ENCODE results near the gene PNMA8C. TPM values are rescaled to one million over a fixed set of nuclear protein-coding genes. Genes with fewer than 3 reads are reported as not detected.
A peak's percentile ranks its signal among the peaks of the same experiment; 100 is the strongest.

Gene PNMA8C
- total and polyA plus RNA-seq, 2 experiments from 2014 or later, result 0.44 to 2.3 TPM

DNA sequence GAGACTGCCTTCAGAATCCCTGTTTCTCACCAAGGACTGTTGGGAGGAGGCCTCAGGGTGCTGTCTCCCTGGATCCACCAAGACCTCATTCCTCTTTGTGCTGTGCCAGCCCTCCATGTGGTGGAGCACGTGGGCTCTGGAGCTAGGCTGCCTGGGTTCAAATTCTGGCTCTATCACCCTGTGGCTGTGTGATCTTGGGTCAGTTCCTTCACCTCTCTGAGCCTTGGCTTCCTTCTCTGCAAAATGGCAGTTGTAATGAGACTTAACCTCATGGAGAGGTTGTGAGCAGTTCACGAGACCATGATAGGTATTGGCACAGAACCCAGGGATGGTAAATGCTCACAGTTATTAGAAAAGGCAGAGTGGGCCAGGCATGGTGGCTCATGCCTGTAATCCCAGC, 6.4 kb downstream of the PNMA8C start:
- no peak for ATAC-seq
- no peak overlapping the region for H3K27ac Mint-ChIP-seq
- no peaks in the 10 kb centered on the region for H3F3A ChIP-seq (replicated peaks; ENCODE audit: low read depth)

DNA sequence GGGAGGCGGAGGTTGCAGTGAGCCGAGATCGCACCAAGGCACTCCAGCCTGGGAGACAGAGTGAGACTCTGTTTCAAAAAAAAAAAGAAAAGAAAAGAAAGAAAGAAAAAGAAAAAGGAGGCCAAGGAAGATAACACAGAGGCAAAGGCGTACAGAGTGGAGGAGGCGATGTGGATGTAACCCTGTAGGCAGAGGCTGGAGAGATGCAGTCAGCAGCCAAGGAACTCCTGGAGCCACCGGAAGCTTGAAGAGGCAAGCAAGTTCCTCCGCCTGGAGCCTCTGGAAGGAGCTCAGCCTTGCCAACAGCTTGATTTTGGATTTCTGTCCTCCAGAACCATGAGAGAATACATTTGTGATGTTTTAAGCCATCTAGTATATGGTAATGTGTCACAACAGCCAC, 8.7 kb downstream of the PNMA8C start:
- H3K4me2 ChIP-seq, result no peak overlapping the region
- H3K79me2 ChIP-seq (replicated peaks; ENCODE audit: insufficient read depth), result no peaks in the 10 kb centered on the region
- H3K36me3 ChIP-seq (ENCODE audit: insufficient read depth), result no peaks in the 10 kb centered on the region
- H3F3A ChIP-seq (replicated peaks; ENCODE audit: low read depth), result peaks cover 17% of the 10 kb centered on the region
- no peak overlapping the region for H3K27ac ChIP-seq (ENCODE audit: low read depth)
- H2AFZ ChIP-seq, result peak overlapping the region; percentile 10; the same call in 1 of the 2 replicates
- Mint-ChIP-seq H3K4me1 (peaks cover 15% of the 10 kb centered on the region), H3K4me3 (no peak overlapping the region), H3K27me3 (ENCODE audit: insufficient read depth, low read depth, poor library complexity) (peaks cover 19% of the 10 kb centered on the region), H3K9me3 (no peaks in the 10 kb centered on the region), H3K36me3 (ENCODE audit: low read depth) (0 out of 3 replicates have a peak, but pooled peaks cover 3% of the 10 kb centered on the region), H3K27ac (no peak overlapping the region)
- DNase-seq (ENCODE audit: low spot score), result no peak
- peaks cover 16% of the 10 kb centered on the region for H3K4me1 ChIP-seq (ENCODE audit: insufficient read depth)
- H3K27me3 ChIP-seq (ENCODE audit: insufficient read depth), result peaks cover 4% of the 10 kb centered on the region; the same call in 1 of the 2 replicates
- no peaks in the 10 kb centered on the region for H3K9me2 ChIP-seq (ENCODE audit: insufficient read depth)
- no peaks in the 10 kb centered on the region for H4K20me1 ChIP-seq (replicated peaks; ENCODE audit: insufficient read depth)
- no peak overlapping the region for H3K4me3 ChIP-seq
- no peak for ATAC-seq
- TF ChIP-seq STAT1 (IDR thresholded peaks at IDR 0.05; ENCODE audit: unreplicated experiment) (no peak), ZNF331 (CRISPR knock-in tag; IDR thresholded peaks at IDR 0.05; ENCODE audit: low read depth) (no peak), POLR2AphosphoS5 (IDR thresholded peaks at IDR 0.05; ENCODE audit: low read depth) (no peak)
- TF ChIP-seq, protein P1, sequence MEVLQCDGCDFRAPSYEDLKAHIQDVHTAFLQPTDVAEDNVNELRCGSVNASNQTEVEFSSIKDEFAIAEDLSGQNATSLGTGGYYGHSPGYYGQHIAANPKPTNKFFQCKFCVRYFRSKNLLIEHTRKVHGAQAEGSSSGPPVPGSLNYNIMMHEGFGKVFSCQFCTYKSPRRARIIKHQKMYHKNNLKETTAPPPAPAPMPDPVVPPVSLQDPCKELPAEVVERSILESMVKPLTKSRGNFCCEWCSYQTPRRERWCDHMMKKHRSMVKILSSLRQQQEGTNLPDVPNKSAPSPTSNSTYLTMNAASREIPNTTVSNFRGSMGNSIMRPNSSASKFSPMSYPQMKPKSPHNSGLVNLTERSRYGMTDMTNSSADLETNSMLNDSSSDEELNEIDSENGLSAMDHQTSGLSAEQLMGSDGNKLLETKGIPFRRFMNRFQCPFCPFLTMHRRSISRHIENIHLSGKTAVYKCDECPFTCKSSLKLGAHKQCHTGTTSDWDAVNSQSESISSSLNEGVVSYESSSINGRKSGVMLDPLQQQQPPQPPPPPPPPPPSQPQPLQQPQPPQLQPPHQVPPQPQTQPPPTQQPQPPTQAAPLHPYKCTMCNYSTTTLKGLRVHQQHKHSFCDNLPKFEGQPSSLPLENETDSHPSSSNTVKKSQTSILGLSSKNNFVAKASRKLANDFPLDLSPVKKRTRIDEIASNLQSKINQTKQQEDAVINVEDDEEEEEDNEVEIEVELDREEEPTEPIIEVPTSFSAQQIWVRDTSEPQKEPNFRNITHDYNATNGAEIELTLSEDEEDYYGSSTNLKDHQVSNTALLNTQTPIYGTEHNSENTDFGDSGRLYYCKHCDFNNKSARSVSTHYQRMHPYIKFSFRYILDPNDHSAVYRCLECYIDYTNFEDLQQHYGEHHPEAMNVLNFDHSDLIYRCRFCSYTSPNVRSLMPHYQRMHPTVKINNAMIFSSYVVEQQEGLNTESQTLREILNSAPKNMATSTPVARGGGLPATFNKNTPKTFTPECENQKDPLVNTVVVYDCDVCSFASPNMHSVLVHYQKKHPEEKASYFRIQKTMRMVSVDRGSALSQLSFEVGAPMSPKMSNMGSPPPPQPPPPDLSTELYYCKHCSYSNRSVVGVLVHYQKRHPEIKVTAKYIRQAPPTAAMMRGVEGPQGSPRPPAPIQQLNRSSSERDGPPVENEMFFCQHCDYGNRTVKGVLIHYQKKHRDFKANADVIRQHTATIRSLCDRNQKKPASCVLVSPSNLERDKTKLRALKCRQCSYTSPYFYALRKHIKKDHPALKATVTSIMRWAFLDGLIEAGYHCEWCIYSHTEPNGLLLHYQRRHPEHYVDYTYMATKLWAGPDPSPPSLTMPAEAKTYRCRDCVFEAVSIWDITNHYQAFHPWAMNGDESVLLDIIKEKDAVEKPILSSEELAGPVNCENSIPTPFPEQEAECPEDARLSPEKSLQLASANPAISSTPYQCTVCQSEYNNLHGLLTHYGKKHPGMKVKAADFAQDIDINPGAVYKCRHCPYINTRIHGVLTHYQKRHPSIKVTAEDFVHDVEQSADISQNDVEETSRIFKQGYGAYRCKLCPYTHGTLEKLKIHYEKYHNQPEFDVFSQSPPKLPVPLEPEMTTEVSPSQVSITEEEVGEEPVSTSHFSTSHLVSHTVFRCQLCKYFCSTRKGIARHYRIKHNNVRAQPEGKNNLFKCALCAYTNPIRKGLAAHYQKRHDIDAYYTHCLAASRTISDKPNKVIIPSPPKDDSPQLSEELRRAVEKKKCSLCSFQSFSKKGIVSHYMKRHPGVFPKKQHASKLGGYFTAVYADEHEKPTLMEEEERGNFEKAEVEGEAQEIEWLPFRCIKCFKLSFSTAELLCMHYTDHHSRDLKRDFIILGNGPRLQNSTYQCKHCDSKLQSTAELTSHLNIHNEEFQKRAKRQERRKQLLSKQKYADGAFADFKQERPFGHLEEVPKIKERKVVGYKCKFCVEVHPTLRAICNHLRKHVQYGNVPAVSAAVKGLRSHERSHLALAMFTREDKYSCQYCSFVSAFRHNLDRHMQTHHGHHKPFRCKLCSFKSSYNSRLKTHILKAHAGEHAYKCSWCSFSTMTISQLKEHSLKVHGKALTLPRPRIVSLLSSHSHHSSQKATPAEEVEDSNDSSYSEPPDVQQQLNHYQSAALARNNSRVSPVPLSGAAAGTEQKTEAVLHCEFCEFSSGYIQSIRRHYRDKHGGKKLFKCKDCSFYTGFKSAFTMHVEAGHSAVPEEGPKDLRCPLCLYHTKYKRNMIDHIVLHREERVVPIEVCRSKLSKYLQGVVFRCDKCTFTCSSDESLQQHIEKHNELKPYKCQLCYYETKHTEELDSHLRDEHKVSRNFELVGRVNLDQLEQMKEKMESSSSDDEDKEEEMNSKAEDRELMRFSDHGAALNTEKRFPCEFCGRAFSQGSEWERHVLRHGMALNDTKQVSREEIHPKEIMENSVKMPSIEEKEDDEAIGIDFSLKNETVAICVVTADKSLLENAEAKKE (CRISPR knock-in tag; IDR thresholded peaks at IDR 0.05), result no peak
- TF ChIP-seq, protein P2, sequence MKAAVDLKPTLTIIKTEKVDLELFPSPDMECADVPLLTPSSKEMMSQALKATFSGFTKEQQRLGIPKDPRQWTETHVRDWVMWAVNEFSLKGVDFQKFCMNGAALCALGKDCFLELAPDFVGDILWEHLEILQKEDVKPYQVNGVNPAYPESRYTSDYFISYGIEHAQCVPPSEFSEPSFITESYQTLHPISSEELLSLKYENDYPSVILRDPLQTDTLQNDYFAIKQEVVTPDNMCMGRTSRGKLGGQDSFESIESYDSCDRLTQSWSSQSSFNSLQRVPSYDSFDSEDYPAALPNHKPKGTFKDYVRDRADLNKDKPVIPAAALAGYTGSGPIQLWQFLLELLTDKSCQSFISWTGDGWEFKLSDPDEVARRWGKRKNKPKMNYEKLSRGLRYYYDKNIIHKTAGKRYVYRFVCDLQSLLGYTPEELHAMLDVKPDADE (IDR thresholded peaks at IDR 0.05), result no peak

More for the DNA sequence above, 6.4 kb downstream of the PNMA8C start:
- Mint-ChIP-seq H3K4me1 (peaks cover 13% of the 10 kb centered on the region), H3K27me3 (ENCODE audit: insufficient read depth, low read depth, poor library complexity) (peaks cover 16% of the 10 kb centered on the region), H3K4me3 (no peak overlapping the region), H3K36me3 (ENCODE audit: low read depth) (no peaks in the 10 kb centered on the region), H3K9me3 (no peaks in the 10 kb centered on the region)
- no peaks in the 10 kb centered on the region for H3K9me2 ChIP-seq (ENCODE audit: insufficient read depth)
- DNase-seq (ENCODE audit: low spot score), result no peak
- no peak overlapping the region for H2AFZ ChIP-seq
- H3K4me3 ChIP-seq, result no peak overlapping the region
- TF ChIP-seq JUNB (IDR thresholded peaks at IDR 0.05; ENCODE audit: unreplicated experiment) (no peak), ZNF114 (CRISPR knock-in tag; IDR thresholded peaks at IDR 0.05) (no peak), POLR2AphosphoS5 (IDR thresholded peaks at IDR 0.05; ENCODE audit: low read depth) (no peak)
- TF ChIP-seq, protein P2 (IDR thresholded peaks at IDR 0.05), result no peak
- TF ChIP-seq, protein P3, sequence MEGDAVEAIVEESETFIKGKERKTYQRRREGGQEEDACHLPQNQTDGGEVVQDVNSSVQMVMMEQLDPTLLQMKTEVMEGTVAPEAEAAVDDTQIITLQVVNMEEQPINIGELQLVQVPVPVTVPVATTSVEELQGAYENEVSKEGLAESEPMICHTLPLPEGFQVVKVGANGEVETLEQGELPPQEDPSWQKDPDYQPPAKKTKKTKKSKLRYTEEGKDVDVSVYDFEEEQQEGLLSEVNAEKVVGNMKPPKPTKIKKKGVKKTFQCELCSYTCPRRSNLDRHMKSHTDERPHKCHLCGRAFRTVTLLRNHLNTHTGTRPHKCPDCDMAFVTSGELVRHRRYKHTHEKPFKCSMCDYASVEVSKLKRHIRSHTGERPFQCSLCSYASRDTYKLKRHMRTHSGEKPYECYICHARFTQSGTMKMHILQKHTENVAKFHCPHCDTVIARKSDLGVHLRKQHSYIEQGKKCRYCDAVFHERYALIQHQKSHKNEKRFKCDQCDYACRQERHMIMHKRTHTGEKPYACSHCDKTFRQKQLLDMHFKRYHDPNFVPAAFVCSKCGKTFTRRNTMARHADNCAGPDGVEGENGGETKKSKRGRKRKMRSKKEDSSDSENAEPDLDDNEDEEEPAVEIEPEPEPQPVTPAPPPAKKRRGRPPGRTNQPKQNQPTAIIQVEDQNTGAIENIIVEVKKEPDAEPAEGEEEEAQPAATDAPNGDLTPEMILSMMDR (conservative IDR thresholded peaks at IDR 0.05; ENCODE audit: low read depth in 2 of 2), result no peak
- H3K27me3 ChIP-seq (ENCODE audit: insufficient read depth), result no peaks in the 10 kb centered on the region
- H3K79me2 ChIP-seq (replicated peaks; ENCODE audit: insufficient read depth), result no peaks in the 10 kb centered on the region
- H4K20me1 ChIP-seq (replicated peaks; ENCODE audit: insufficient read depth), result no peaks in the 10 kb centered on the region
- H3K4me2 ChIP-seq, result no peak overlapping the region
- H3K27ac ChIP-seq (ENCODE audit: low read depth), result no peak overlapping the region
- H3K4me1 ChIP-seq (ENCODE audit: insufficient read depth), result peaks cover 7% of the 10 kb centered on the region
- H3K36me3 ChIP-seq (ENCODE audit: insufficient read depth), result no peaks in the 10 kb centered on the region
